Measurements from ENCODE around the gene OGFOD3.
"Not testable (repeated sequence)": the region's sequence is repeated elsewhere in the genome, so short reads cannot be mapped to it uniquely, and the experiment has no call there.

OGFOD3 gene

GRCh38 chr17:82367724-82368524 lies 50.5 kb downstream of the OGFOD3 start:
- no peak overlapping the region for H3K4me3 Mint-ChIP-seq
- H3K27ac Mint-ChIP-seq = no peak overlapping the region
- H3K4me1 Mint-ChIP-seq = peaks cover 14 to 19% of the 10 kb centered on the region in 2 donors
- DNase-seq = no peak
- H3K27me3 Mint-ChIP-seq = peaks cover 24 to 34% of the 10 kb centered on the region in 2 donors
- H3K36me3 Mint-ChIP-seq = no peaks in the 10 kb centered on the region
- H3K9me3 Mint-ChIP-seq = no peaks in the 10 kb centered on the region
- no peak for ATAC-seq (replicated peaks)

- DNase-seq (no peak), ATAC-seq (replicated peaks) (no peak)
- no peak overlapping the region for H3K27ac Mint-ChIP-seq
- H3K4me3 Mint-ChIP-seq = no peak overlapping the region
- H3K9me3 Mint-ChIP-seq = no peaks in the 10 kb centered on the region
- H3K36me3 Mint-ChIP-seq = no peaks in the 10 kb centered on the region
- peaks cover 9 to 10% of the 10 kb centered on the region in 2 donors for H3K4me1 Mint-ChIP-seq
- H3K27me3 Mint-ChIP-seq = peaks cover 20 to 30% of the 10 kb centered on the region in 2 donors
Measured at GRCh38 chr17:82366749-82367148, 51.6 kb downstream of the OGFOD3 start.

DNA sequence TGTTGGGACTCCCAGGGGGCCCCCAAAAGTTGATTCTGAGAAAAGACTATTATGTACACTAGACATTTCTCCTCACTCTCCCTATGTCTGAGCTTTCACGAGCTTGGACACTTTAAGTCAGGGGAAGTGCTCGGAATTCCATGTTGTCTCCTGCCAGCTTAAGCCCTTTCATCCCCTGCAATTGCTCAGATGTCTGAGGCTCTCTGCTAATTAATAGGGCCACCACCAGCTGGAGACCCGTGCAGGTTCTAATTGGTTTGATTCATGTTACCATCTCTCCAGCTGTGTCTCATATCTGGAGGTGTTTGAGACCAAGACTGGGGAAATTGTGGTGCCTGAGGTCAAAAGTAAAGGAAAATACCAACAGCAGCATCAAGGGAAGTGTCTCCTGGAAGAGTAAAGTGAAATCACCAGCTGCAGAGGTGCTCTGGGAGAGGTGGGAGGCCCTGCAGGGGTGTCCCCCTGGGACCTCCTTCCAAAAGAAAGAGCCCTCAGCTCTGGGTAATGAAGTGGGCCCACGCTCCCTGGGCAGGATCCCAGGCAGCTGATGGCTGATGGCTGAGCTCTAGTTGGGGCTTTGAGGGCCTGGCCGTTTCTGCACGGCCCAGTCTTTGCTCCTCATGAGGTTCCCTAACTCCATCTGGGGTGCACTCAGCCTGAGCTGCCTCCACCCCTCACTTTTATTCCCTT lies 52.6 kb downstream of the OGFOD3 start:
- Mint-ChIP-seq H3K4me1 (peaks cover 4 to 5% of the 10 kb centered on the region in 2 donors), H3K27ac (no peak overlapping the region), H3K27me3 (peaks cover 19 to 27% of the 10 kb centered on the region in 2 donors)

DNA sequence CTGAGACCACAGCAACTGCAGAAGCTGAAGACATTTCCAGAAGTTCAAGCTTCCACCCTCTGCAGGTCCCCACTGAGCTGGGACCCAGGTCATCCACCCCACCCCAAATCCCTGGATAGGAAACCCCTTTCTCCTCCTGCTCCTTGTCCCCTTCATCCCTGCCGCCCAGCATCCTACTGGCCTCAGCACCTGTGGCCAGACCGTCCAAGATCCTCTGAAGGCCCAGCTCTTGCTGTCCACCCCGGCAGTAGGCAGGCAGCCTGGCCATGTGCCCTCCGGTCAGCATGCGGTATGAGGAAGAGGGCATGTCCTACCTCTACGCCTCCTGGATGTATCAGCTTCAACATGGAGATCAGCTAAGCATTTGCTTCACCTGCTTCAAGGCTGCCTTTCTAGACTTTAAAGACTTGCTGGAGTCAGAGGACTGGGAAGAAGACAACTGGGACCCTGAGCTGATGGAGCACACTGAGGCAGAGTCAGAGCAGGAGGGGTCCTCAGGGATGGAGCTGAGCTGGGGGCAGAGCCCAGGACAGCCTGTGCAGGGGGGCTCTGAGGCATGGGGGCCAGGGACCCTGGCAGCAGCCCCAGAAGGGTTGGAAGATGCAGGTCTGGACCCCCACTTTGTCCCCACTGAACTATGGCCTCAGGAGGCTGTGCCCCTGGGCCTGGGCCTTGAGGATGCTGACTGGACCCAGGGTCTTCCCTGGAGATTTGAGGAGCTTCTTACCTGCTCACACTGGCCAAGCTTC lies 56.3 kb downstream of the OGFOD3 start:
- Mint-ChIP-seq H3K36me3 (peaks cover 0 to 3% of the 10 kb centered on the region in 2 donors), H3K27ac (peak overlapping the region; percentile 37), H3K4me3 (no peak overlapping the region), H3K9me3 (no peaks in the 10 kb centered on the region), H3K27me3 (peaks cover 21% of the 10 kb centered on the region in 2 donors), H3K4me1 (peaks cover 6 to 9% of the 10 kb centered on the region in 2 donors)
- no peak for ATAC-seq (replicated peaks)
- DNase-seq = no peak

More for the DNA sequence above, 52.6 kb downstream of the OGFOD3 start:
- Mint-ChIP-seq H3K4me3 (no peak overlapping the region), H3K9me3 (no peaks in the 10 kb centered on the region), H3K36me3 (no peaks in the 10 kb centered on the region)
- ATAC-seq (replicated peaks) (no peak), DNase-seq (no peak)

GRCh38 chr17:82359451-82360074 lies 58.8 kb downstream of the OGFOD3 start:
- peaks cover 31 to 34% of the 10 kb centered on the region in 2 donors for H3K27me3 Mint-ChIP-seq
- ATAC-seq (replicated peaks); H3K4me3 Mint-ChIP-seq; H3K4me1 Mint-ChIP-seq; H3K27ac Mint-ChIP-seq; H3K36me3 Mint-ChIP-seq; H3K9me3 Mint-ChIP-seq; DNase-seq: not testable (repeated sequence)

DNA sequence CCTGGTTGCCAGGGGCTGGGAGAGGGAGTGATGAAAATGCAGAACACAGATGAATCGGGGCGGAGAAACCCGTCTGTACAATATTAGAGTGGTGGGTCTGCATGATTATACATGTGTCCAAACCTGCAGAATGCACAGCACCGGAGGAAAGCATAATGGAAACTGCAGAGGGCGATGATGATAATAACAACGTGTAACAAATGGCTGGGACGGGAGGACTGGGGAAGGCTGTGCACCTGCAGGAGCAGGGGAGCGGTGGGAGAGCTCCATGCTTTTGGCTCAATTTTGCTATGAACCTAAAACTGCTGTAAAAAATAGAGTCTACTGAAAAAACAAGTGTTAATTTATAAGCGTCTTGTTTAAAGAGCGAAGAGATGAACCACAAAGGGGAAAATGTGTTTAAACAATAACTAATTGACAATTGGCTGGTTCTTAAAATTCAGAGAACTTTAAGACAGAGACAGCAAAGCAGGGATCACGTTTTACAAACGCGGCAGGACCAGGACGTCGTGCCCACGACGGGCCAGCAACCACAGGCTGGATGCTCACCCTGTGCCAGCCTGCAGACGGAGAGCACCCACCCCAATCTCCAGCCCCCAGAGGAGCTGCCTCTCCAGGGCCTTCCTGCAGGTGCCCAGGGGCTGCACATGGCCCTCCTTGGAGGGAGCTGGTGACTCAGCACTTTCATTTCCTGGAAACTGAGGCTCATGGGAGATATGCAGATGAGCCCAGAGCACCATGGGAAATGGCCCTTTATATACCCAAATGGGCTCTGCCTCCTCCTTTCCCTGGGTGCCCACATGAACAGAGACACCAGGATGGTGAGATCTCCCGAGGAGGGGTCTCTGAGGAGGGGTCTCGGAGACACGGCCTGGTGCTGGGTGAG lies 59.7 kb downstream of the OGFOD3 start, which contains the start of gene TEX19:
TEX19 (plus strand) TSS at position 783 of the 886 bp plus-strand sequence. CDS start 2,904 bp downstream, outside the sequence.
- ATAC-seq (replicated peaks) (peak; percentile 48 to 59), DNase-seq (no peak)
- Mint-ChIP-seq H3K9me3 (no peaks in the 10 kb centered on the region), H3K4me1 (peaks cover 6 to 9% of the 10 kb centered on the region in 2 donors), H3K27me3 (peaks cover 34 to 36% of the 10 kb centered on the region in 2 donors), H3K36me3 (peaks cover 0 to 3% of the 10 kb centered on the region in 2 donors), H3K27ac (no peak within 1 kb of the TSS), H3K4me3 (no peak within 1 kb of the TSS)

GRCh38 chr17:82357394-82357793 lies 61.0 kb downstream of the OGFOD3 start:
- no peak for ATAC-seq (replicated peaks)
- Mint-ChIP-seq H3K27ac (no peak overlapping the region), H3K4me3 (no peak overlapping the region)

DNA sequence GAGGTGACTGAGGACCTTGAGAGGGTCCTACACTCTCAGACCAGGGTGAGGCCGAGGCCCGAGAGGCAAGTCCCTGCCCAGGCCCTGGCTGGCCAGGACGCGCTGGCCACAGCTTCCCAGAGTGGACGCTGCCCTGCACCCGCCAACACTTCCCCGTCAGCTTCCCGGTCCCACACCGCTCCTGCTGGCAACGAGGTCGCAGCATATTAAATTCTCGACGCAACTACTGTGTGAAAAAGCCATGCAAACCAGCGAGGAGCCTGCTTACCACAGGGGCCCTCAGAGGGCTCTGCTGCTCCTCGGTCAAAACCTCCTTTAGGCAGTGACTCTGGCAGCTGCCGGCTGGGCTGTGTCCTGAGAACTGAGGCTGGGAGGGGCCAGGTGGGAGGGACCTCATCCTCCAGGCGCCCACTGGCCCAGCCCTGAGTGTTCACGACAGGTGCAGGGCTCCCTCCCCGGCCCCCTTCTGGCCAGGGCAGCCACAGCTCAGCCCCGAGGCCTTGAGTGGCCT lies 61.5 kb downstream of the OGFOD3 start:
- Mint-ChIP-seq H3K4me1 (peaks cover 9 to 13% of the 10 kb centered on the region in 2 donors), H3K4me3 (no peak overlapping the region), H3K27me3 (peaks cover 30 to 37% of the 10 kb centered on the region in 2 donors), H3K9me3 (no peaks in the 10 kb centered on the region), H3K27ac (no peak overlapping the region), H3K36me3 (peaks cover 0 to 3% of the 10 kb centered on the region in 2 donors)
- no peak for DNase-seq
- no peak for ATAC-seq (replicated peaks)

More at GRCh38 chr17:82357394-82357793, 61.0 kb downstream of the OGFOD3 start:
- Mint-ChIP-seq H3K4me1 (peaks cover 6 to 9% of the 10 kb centered on the region in 2 donors), H3K9me3 (no peaks in the 10 kb centered on the region), H3K27me3 (peaks cover 31 to 34% of the 10 kb centered on the region in 2 donors), H3K36me3 (peaks cover 0 to 3% of the 10 kb centered on the region in 2 donors)
- DNase-seq = no peak

GRCh38 chr17:82355770-82356427 lies 62.5 kb downstream of the OGFOD3 start:
- Mint-ChIP-seq H3K4me3 (no peak overlapping the region), H3K36me3 (peaks cover 0 to 3% of the 10 kb centered on the region in 2 donors), H3K27me3 (peaks cover 29 to 42% of the 10 kb centered on the region in 2 donors), H3K4me1 (peaks cover 16 to 22% of the 10 kb centered on the region in 2 donors), H3K9me3 (no peaks in the 10 kb centered on the region), H3K27ac (no peak overlapping the region)
- ATAC-seq (replicated peaks) (no peak), DNase-seq (no peak)

DNA sequence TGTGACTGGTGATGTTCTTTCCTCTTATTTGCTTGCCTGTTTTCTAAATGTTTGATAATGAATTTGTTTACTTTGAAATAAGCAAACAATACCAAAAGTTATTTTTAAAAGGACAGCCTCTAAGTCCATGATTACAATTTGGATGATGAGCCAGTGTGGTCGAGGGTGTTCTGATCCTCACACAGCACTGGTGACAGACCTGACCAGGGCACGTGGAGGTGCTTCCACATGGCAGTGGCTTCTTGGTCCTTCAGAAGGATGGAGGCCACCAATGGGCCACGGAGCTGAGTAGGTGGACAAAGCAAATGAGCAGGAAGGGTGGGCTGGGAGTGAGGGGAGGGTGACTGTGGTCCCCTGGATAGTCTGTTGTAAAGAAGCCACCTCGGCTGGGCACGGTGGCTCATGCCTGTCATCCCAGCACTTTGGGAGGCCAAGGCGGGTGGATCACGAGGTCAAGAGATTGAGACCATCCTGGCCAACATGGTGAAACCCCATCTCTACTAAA lies 63.5 kb downstream of the OGFOD3 start:
- no peak for DNase-seq
- Mint-ChIP-seq H3K36me3 (peaks cover 0 to 3% of the 10 kb centered on the region in 2 donors), H3K27me3 (peaks cover 29 to 42% of the 10 kb centered on the region in 2 donors), H3K4me1 (peaks cover 16 to 22% of the 10 kb centered on the region in 2 donors), H3K27ac (no peak overlapping the region), H3K4me3 (no peak overlapping the region), H3K9me3 (no peaks in the 10 kb centered on the region)
- no peak for ATAC-seq (replicated peaks)

DNA sequence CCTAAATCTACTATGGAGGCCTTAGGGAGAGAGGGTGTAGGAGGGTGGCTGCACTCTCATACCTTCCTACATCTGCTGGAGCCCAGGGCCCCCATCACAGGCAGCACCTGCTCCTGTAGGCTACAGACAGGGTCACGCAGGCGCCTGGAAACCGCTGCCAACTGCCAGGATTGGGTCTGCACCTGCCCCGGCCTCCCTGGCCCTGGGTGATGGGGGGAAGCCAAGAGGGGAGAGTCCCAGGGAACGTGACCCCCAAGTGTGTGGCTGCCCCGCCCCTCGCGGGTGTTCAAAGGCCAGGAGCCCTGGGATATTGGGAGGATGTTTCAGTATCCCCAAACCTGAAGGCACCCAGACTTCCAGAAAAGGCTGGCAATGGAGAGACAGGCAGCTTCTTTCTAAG lies 64.9 kb downstream of the OGFOD3 start:
- Mint-ChIP-seq H3K27me3 (peaks cover 37 to 51% of the 10 kb centered on the region in 2 donors), H3K4me1 (peaks cover 14 to 19% of the 10 kb centered on the region in 2 donors), H3K4me3 (no peak overlapping the region), H3K36me3 (peaks cover 0 to under 1% of the 10 kb centered on the region in 2 donors), H3K9me3 (no peaks in the 10 kb centered on the region), H3K27ac (no peak overlapping the region)
- no peak for ATAC-seq (replicated peaks)
- DNase-seq = no peak

- no peaks in the 10 kb centered on the region for H3K9me3 Mint-ChIP-seq
- H3K27me3 Mint-ChIP-seq = peaks cover 34 to 52% of the 10 kb centered on the region in 2 donors
- H3K27ac Mint-ChIP-seq = no peak overlapping the region
- peaks cover 11 to 14% of the 10 kb centered on the region in 2 donors for H3K4me1 Mint-ChIP-seq
- ATAC-seq (replicated peaks) (peak; percentile 90 to 91), DNase-seq (peak; percentile 64)
- H3K4me3 Mint-ChIP-seq = no peak overlapping the region
- H3K36me3 Mint-ChIP-seq = no peaks in the 10 kb centered on the region
Measured at GRCh38 chr17:82351713-82352488, 66.5 kb downstream of the OGFOD3 start.

Data from stimulated activated naive B cell treated with anti-CD40 and anti-IgM and Interleukin-4, amounts not matched to agents 10 μg/mL and 1 μg/mL and 100 μg/mL, for 72 hours (primary cell).